Inferior parietal cortex (tissue), 1 donor: Measurements from ENCODE around the gene WDTC1.

Experiments
- DNase-seq: peaks from one replicate; pipeline ENCODE4 v3.0.0-alpha.2; 2016; ENCODE audit errors: extremely low spot score

WDTC1 gene

GRCh38 chr1:27335506-27336422, 101.3 kb downstream of the WDTC1 start:
- DNase-seq: no peak

DNA sequence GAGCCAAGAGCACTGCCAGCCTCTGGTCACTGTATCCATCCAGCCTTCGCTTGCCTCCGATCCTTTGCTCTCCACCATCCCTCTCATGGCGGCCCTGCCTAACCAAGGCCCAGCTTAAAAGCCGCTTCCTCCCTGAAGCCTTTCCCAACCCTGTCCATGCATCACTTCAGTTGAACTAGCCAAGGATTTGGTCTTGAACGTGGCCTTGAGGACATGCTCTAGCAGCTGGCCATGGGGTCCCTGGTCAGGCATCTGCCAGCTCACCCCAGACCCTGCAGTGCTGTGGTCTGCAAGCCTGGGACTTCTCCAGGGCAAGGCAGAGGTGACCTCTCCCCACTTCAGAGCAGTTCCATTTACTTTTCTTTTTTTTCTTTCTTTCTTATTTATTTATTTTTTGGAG, 102.3 kb downstream of the WDTC1 start:
- no peak for DNase-seq

GRCh38 chr1:27338751-27339150, 104.3 kb downstream of the WDTC1 start:
- no peak for DNase-seq

DNA sequence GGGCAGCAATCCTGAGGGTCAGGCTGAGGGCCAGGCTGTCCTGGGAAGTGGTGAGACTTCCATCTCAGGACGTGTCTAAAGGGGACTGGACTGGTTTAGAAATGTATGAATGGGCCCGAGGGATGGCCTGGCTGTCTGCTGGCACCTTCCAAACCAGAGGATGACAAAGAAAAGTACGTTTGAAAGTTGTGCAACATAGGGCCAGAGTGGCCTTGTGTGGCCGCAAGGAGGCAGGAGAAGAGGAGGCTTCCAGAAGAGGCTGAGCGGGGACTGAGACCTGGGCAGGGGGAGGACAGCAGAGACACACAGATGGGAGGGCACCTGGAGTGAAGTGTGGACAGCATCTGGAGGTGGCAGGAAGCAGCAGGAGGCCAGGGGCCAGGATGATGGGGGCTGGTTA, 104.8 kb downstream of the WDTC1 start:
- DNase-seq: no peak

DNA sequence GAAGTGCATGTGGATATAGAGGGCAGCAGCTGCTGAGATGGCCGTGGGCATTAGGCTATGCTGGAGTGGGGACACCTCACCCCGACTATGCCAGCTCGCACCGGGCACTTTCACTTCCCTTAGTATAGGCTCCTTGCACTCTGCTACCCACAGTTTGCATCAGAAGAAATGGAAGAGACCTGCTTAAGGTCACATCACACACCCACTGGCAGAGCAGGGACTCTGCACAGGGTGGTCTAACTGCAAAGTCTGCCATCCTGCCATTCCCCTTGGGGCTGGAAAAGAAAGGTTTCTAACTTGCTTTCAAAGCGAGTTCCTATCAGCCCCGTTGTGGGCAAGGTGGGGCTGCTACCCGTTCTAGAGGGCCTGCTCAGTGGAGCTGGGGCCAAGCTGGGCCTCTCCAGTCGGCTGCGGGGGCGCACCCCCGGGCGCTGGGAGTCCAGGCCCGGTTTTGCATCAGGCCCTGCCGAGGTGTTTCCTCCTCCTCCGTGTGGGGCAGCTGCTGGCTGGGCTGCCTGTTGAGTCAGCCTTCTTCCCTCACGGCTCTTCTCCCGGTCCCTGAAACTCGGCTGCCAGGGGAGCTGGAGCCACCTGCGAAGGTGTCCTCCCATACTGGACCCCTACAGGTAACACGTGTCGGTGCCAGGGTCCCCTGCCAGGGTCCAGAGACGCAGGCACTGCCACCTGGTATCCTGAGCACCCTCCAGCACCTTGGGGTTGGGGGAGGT, 107.3 kb downstream of the WDTC1 start, which contains the start of gene SYTL1:
Gene SYTL1 (plus strand): TSS at position 498 of the 728 bp plus-strand sequence. CDS start 3,313 bp downstream, outside the sequence.
- no peak for DNase-seq

DNA sequence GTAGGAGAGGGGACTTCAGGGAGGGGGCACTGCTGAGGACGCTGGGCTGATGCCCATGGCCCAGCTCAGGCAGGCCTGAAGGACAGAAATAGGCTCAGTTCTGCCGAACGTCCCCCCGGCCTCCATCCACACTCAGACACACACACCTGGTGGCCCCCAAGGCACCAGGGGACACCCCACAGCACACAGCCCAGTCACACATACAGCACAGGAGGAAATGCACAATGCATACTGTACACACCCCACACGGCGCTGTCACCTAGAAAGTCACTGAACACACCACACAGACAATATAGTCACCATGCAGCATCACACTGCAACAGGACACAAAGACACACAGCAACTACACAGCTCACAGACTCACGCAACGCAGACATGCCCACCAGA, 108.0 kb downstream of the WDTC1 start:
- no peak for DNase-seq

GRCh38 chr1:27342778-27343638, 108.6 kb downstream of the WDTC1 start:
- DNase-seq: no peak

- DNase-seq: no peak
Observed at GRCh38 chr1:27343639-27344025, 109.2 kb downstream of the WDTC1 start.

DNA sequence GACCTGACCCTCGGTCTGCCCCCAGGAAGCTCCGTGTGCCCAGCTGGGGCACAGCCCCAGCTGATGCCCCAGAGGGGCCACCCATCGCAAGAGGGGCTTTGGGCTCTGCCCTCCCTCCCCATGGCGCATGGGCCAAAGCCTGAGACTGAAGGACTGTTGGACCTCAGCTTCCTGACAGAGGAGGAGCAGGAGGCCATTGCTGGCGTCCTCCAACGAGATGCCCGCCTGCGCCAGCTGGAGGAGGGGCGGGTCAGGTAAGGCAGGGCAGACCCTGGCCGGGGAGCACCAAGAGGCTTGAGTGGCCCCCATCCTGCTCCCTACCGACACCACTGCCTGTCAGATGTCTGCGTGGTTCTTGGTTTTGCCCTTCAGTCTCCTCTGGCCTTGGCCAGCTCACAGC, 110.8 kb downstream of the WDTC1 start:
- DNase-seq: no peak

GRCh38 chr1:27346357-27346756, 111.9 kb downstream of the WDTC1 start:
- no peak for DNase-seq

DNA sequence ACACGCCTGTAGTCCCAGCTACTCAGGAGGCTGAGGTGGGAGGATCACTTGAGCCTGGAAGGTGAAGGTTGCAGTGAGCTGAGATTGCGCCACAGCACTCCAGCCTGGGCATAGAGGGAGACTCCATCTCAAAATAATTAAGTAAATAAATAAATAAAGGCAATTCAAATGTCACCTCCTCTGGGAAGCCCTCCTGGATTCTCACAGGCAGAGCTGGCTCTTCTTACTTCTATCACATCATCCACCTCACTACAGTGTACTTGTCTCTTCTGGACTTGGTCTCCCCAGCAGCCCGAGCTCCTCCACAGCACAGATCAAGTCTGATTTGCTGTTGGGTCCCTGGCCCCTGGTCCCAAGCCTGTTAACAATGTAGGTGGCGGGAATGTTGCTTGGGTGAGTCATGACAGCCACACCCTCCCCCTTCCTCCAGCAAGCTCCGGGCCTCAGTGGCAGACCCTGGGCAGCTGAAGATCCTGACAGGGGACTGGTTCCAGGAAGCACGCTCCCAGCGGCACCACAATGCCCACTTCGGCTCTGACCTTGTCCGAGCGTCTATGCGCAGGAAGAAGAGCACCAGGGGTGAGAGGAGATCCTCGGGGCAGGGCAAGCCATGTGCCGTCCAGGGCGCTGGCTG, 112.7 kb downstream of the WDTC1 start:
- no peak for DNase-seq

DNA sequence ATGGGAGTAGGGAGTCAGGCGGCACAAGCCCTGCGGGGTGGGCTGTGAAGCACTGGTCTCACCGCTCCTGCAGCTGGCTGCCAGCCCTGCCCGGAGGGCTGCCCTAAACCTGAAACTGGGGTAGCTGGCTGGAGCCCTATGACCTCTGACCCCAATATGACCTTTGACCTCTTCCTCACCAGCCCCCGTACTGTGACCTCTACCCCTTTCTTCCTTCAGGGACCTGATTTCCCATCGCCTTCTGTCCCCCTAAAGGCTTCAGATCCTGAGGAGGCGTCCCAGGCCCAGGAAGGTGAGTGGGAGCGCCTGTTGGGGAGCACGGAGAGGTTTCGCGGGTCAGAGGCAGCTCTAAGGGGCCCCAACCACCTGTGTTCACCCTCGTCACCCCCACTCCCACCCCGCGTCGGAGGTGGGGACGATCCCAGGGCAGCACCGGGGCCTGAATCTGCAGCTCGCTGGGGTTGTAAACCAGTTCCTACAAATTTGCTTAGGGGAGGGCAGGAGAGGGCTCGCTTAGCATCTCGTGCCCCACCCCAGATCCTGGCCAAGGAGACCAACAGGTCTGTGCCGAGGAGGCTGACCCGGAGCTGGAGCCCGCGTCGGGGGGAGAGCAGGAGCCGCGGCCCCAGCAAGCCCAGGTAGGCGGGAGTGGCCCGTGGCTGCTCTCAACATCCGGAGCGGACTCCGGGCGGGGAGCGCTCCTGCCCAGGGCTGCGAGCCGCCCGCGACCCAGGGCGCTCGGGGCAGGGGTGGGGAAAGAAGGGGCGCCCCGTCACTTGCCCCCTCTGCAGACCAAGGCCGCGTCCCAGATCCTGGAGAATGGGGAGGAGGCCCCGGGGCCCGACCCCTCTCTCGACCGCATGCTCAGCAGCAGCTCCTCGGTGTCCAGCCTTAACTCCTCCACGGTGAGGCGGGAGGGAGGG, 114.7 kb downstream of the WDTC1 start:
- no peak for DNase-seq

DNA sequence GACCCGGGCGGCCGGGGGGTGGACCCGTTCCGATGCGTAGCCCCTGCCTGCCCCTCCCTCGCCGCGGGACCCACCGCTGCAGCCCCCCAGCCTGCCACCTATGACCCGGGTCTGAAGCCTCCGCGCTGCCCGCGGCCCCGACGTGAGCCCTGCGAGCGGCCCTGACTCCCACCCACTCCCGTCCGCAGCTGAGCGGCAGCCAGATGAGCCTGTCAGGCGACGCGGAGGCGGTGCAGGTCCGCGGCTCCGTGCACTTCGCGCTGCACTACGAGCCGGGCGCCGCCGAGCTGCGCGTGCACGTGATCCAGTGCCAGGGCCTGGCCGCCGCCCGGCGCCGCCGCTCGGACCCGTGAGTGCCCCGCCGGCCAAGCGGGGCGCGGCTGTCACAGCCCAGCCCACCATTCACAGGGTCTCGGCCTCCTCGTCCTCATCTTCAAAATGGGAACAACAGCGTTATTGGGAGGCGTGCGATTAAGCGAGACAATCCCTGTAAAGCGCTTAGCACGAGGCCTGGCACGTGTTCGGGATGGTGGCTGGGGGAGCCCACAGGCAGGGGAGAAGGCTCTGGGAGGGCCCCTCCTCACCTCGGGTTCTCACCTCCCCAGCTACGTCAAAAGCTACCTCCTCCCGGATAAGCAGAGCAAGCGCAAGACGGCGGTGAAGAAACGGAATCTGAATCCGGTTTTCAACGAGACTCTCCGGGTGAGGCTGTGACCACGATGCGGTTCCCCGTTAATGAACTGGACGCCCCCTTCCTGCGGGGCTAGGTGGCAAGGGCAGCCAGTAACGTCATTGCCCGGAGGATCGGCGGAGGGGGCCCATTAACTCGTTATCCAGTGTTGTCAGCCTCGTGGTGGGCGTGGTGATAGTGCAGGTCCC, 115.6 kb downstream of the WDTC1 start:
- no peak for DNase-seq

DNA sequence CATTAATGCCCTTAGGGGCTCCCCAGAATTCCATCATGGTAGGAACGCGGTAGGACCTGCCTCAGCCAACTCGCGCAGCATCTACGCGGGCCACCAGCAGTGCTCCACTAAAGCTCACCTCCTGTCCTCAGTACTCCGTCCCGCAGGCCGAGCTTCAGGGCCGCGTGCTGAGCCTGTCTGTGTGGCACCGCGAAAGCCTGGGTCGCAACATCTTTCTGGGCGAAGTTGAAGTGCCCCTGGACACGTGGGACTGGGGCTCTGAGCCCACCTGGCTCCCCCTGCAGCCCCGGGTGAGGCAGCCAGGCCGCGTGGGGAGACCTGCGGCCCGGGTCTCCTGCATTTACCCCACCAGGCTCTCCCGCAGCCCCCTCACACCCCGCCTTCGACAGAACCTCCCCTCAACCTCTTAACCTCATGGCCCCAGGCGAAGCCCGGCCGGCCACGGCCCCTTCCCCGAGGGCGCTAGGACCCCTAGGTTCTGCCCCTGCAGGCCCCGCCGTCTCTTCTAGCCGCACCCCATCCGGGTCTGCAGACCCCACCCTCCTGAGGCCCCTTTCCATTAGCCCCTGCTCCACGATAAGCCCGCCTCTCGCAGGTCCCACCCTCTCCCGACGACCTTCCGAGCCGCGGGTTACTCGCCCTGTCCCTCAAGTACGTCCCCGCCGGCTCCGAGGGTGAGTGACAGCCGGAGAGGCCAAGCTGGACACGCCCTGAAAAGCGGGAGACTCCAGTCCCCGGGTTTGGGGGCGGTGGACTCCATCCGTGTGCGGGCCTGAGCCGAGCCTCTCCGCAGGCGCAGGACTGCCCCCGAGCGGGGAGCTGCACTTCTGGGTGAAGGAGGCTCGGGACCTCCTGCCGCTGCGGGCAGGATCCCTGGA, 116.5 kb downstream of the WDTC1 start:
- no peak for DNase-seq

DNA sequence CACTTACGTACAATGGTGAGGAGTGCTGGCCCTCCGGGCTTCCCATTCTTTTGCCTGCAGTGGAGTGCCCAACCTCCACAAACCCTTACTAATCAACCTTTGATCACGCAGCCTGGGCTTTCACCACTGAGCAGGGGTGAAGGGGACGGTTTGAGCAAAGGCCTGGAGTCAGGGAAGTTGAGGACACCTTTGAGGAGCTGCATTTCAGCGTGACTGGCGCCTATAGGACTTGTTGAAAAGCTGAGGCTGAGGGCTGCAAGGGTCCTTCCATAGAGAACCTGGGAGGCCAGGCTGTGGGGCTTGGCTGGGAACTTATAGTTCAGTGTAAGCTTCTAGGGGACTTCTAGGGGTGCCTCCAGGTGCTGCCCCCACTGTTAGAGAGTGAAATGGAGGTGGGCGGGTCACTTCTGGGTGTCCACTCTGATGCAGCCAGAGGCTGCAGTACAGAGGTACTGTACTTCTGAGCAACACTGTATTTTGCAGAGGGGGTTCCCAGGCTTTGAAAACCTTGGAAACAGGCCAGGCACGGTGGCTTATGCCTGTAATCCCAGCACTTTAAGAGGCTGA, 117.2 kb downstream of the WDTC1 start:
- DNase-seq: no peak

DNA sequence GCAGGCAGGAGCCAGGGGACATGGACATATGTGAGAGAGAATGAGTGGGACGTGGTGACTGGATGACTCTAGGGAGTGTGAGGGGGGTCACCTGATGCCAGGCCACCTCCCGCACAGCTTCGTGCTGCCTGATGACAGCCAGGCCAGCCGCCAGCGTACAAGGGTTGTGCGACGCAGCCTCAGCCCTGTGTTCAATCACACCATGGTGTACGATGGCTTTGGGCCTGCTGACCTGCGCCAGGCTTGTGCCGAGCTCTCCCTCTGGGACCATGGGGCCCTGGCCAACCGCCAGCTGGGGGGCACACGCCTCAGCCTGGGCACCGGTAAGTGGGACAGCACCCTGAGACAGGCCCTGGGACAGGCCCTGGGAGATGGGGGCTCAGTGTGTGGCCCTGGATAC, 118.7 kb downstream of the WDTC1 start:
- DNase-seq: no peak

GRCh38 chr1:27353629-27354028, 119.2 kb downstream of the WDTC1 start:
- DNase-seq: no peak

- DNase-seq: no peak
Observed at GRCh38 chr1:27355683-27356082, 121.3 kb downstream of the WDTC1 start.
